ENCODE results near the gene XIRP1.

GRCh38 chr3:39228496-39228895, 36.1 kb upstream of the XIRP1 start:
- TF ChIP-seq, protein P1, sequence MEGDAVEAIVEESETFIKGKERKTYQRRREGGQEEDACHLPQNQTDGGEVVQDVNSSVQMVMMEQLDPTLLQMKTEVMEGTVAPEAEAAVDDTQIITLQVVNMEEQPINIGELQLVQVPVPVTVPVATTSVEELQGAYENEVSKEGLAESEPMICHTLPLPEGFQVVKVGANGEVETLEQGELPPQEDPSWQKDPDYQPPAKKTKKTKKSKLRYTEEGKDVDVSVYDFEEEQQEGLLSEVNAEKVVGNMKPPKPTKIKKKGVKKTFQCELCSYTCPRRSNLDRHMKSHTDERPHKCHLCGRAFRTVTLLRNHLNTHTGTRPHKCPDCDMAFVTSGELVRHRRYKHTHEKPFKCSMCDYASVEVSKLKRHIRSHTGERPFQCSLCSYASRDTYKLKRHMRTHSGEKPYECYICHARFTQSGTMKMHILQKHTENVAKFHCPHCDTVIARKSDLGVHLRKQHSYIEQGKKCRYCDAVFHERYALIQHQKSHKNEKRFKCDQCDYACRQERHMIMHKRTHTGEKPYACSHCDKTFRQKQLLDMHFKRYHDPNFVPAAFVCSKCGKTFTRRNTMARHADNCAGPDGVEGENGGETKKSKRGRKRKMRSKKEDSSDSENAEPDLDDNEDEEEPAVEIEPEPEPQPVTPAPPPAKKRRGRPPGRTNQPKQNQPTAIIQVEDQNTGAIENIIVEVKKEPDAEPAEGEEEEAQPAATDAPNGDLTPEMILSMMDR (conservative IDR thresholded peaks at IDR 0.05; ENCODE audit: low read length): no peak
- no peak for TF ChIP-seq EZH2phosphoT487 (IDR thresholded peaks at IDR 0.05; ENCODE audit: borderline replicate concordance, low read depth, low read length)
